HG03066 (cell line): ENCODE results near the gene HSPBAP1.
"Not testable (repeated sequence)": the region's sequence is repeated elsewhere in the genome, so short reads cannot be mapped to it uniquely, and the experiment has no call there.

Experiments used
- ATAC-seq: cut with Tn5 transposase; IDR thresholded peaks from one replicate; pipeline ENCODE4 v1.9.1; 2021; ENCODE audit warnings: low read depth; ENCODE audit not compliant: unreplicated experiment

The HSPBAP1 gene

GRCh38 chr3:122786066-122786465 lies 7.6 kb downstream of the HSPBAP1 start:
- ATAC-seq: no peak

GRCh38 chr3:122785231-122785630 lies 8.4 kb downstream of the HSPBAP1 start:
- no peak for ATAC-seq

GRCh38 chr3:122784436-122784835 lies 9.2 kb downstream of the HSPBAP1 start:
- no peak for ATAC-seq

- no peak for ATAC-seq
These were observed 10.8 kb downstream of the HSPBAP1 start for GRCh38 chr3:122782804-122783203.

- ATAC-seq: no peak
These were observed 16.1 kb downstream of the HSPBAP1 start for GRCh38 chr3:122777563-122777962.

GRCh38 chr3:122776675-122777468 lies 16.8 kb downstream of the HSPBAP1 start:
- ATAC-seq: no peak

GRCh38 chr3:122774564-122774963 lies 19.1 kb downstream of the HSPBAP1 start:
- no peak for ATAC-seq

GRCh38 chr3:122773944-122774509 lies 19.6 kb downstream of the HSPBAP1 start:
- ATAC-seq: peak; percentile 62

- no peak for ATAC-seq
These were observed 20.8 kb downstream of the HSPBAP1 start for GRCh38 chr3:122772827-122773226.

- no peak for ATAC-seq
These were observed 23.0 kb downstream of the HSPBAP1 start for GRCh38 chr3:122770521-122771202.

GRCh38 chr3:122767540-122768372 lies 25.9 kb downstream of the HSPBAP1 start:
- ATAC-seq: no peak

- ATAC-seq: no peak
These were observed 27.2 kb downstream of the HSPBAP1 start for GRCh38 chr3:122766430-122766829.

- no peak for ATAC-seq
These were observed 33.0 kb downstream of the HSPBAP1 start for GRCh38 chr3:122760453-122761271.

GRCh38 chr3:122758877-122759560 lies 34.6 kb downstream of the HSPBAP1 start:
- no peak for ATAC-seq

- ATAC-seq: no peak
These were observed 38.1 kb downstream of the HSPBAP1 start for GRCh38 chr3:122755491-122755890.

GRCh38 chr3:122754929-122755328 lies 38.7 kb downstream of the HSPBAP1 start:
- ATAC-seq: peak; percentile 66

GRCh38 chr3:122748347-122748746 lies 45.3 kb downstream of the HSPBAP1 start:
- no peak for ATAC-seq

GRCh38 chr3:122747295-122747694 lies 46.3 kb downstream of the HSPBAP1 start:
- ATAC-seq: not testable (repeated sequence)

GRCh38 chr3:122745369-122746021 lies 48.1 kb downstream of the HSPBAP1 start:
- ATAC-seq: no peak
